Neural cell (in vitro differentiated cells): ENCODE results near the gene DBET. TPM values are rescaled to one million over a fixed set of nuclear protein-coding genes. Genes with fewer than 3 reads are reported as not detected.
"Not testable (repeated sequence)": the region's sequence is repeated elsewhere in the genome, so short reads cannot be mapped to it uniquely, and the experiment has no call there.

ENCODE experiments used
- H2AFZ ChIP-seq: fragments of 200-600, 300-800 bp; sonication (generic), shearing (Covaris generic); 2 replicates; pipeline ENCODE4 v1.6.0; 2014; ENCODE audit warnings: low read depth, mild to moderate bottlenecking, antibody characterized with exemption, low read length, moderate library complexity
- H3F3A ChIP-seq: fragments of 200-600 bp; shearing (Covaris generic); 2 replicates; pipeline ENCODE4 v1.6.1; 2016; ENCODE audit warnings: mild to moderate bottlenecking, moderate library complexity, mixed read lengths, antibody characterized with exemption, low read length; ENCODE audit not compliant: insufficient read depth, poor library complexity, severe bottlenecking
- H3K27ac ChIP-seq: fragments of 200-600, 300-800 bp; sonication (generic), shearing (Covaris generic); 2 replicates; pipeline ENCODE4 v1.5.1; 2014; ENCODE audit warnings: mild to moderate bottlenecking, low read length, moderate library complexity
- H3K27me3 ChIP-seq: fragments of 300-800, 200-600 bp; sonication (generic), shearing (Covaris generic); 2 replicates; pipeline ENCODE4 v1.6.0; 2014; ENCODE audit warnings: mild to moderate bottlenecking, low read depth, low read length, moderate library complexity; ENCODE audit not compliant: insufficient read depth
- H3K36me3 ChIP-seq: fragments of 300-800, 200-600 bp; sonication (generic), shearing (Covaris generic); 2 replicates; pipeline ENCODE4 v1.5.1; 2014; ENCODE audit warnings: mild to moderate bottlenecking, antibody characterized with exemption, low read length, moderate library complexity; ENCODE audit not compliant: insufficient read depth
- H3K4me2 ChIP-seq: fragments of 300-800, 200-600 bp; sonication (generic), shearing (Covaris generic); 2 replicates; pipeline ENCODE4 v1.6.0; 2014; ENCODE audit warnings: mild to moderate bottlenecking, low read length
- H3K4me3 ChIP-seq: fragments of 300-800, 200-600 bp; sonication (generic), shearing (Covaris generic); 2 replicates; pipeline ENCODE4 v1.5.1; 2014; ENCODE audit warnings: mild to moderate bottlenecking, low read length, moderate library complexity
- H3K79me2 ChIP-seq: fragments of 200-600 bp; shearing (Covaris generic); replicated peaks from 2 replicates; pipeline ENCODE4 v1.6.0; 2014; ENCODE audit warnings: mild to moderate bottlenecking, low read length, moderate library complexity; ENCODE audit not compliant: insufficient read depth
- H3K9ac ChIP-seq: fragments of 300-800, 200-600 bp; sonication (generic), shearing (Covaris generic); 2 replicates; pipeline ENCODE4 v1.6.1; 2016; ENCODE audit warnings: mild to moderate bottlenecking, low read length, mixed read lengths
- H3K9me2 ChIP-seq: fragments of 200-600 bp; shearing (Covaris generic); 2 replicates; pipeline ENCODE4 v1.6.1; 2016; ENCODE audit warnings: mild to moderate bottlenecking, low read length, mixed read lengths; ENCODE audit not compliant: insufficient read depth
- H3K9me3 ChIP-seq: fragments of 200-600, 300-800 bp; sonication (generic), shearing (Covaris generic); 2 replicates; pipeline ENCODE4 v1.6.1; 2016; ENCODE audit warnings: mild to moderate bottlenecking, mixed run types, low read length, moderate library complexity, mixed read lengths
- H4K20me1 ChIP-seq: fragments of 200-600 bp; shearing (Covaris generic); 2 replicates; pipeline ENCODE4 v1.6.1; 2016; ENCODE audit warnings: mild to moderate bottlenecking, mixed run types; ENCODE audit not compliant: insufficient read depth
- polyA plus RNA-seq: library from polyadenylated mRNA; depleted of rRNA; stranded (reverse); fragments of >200 nt; gene quantifications from 2 replicates; pipeline ENCODE4 v1.2.3, GENCODE V29; 2014

Gene DBET
- polyA plus RNA-seq, 1 donor from 2014 or later, result not detected

DNA sequence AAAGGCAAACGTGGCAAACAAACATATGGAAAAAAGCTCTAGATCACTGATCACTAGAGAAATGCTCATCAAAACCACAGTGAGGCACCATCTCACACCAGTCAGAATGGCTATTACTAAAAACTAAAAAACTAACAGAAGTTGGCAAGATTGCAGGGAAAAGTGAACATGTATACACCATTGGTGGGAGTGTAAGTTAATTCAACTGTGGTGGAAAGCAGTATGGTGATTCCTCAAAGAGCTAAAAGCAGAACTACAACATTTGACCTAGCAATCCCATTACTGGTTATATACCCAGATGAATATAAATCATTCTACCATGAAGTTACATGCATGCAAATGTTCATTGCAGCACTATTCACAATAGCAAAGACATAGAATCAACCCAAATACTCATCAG lies 29.7 kb downstream of the DBET start:
- H3K9ac ChIP-seq, H3K9me3 ChIP-seq, H2AFZ ChIP-seq, H3K79me2 ChIP-seq, H3K4me2 ChIP-seq, H3K4me3 ChIP-seq, H3K27ac ChIP-seq, H3F3A ChIP-seq, H3K36me3 ChIP-seq, H3K27me3 ChIP-seq, H4K20me1 ChIP-seq, H3K9me2 ChIP-seq: not testable (repeated sequence)

- not testable (repeated sequence) for H3K27me3 ChIP-seq, H3K27ac ChIP-seq, H2AFZ ChIP-seq, H3K9ac ChIP-seq, H3K4me2 ChIP-seq, H3K9me2 ChIP-seq, H3K9me3 ChIP-seq, H3K4me3 ChIP-seq, H3K79me2 ChIP-seq, H3K36me3 ChIP-seq, H4K20me1 ChIP-seq, H3F3A ChIP-seq
Observed at GRCh38 chr4:190095335-190095734, 31.0 kb downstream of the DBET start.

DNA sequence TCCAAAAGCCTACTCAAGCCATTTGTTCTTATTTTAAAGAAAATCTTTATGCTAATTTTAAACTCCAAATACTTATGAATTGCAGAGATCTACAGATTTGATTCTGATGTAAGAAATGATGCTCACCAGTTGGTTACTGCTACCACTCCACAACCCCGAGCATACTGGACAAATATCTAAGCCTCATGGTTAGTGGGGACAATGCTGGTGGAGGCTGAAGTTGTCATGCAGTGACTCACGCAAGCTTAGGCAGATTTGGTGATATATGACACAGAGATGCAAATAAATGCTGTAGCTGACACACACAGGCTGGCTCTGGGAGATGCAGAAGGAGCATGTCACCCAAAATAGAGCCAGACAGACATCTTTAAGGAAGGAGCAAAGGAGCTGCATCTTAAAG lies 35.3 kb downstream of the DBET start:
- not testable (repeated sequence) for H3K4me2 ChIP-seq, H3K79me2 ChIP-seq, H3F3A ChIP-seq

GRCh38 chr4:190101525-190101924 lies 37.2 kb downstream of the DBET start:
- H3K27ac ChIP-seq, H3K27me3 ChIP-seq, H4K20me1 ChIP-seq, H2AFZ ChIP-seq, H3K4me2 ChIP-seq, H3K9me3 ChIP-seq, H3K36me3 ChIP-seq, H3K9ac ChIP-seq, H3K4me3 ChIP-seq, H3K79me2 ChIP-seq, H3K9me2 ChIP-seq, H3F3A ChIP-seq: not testable (repeated sequence)

More for the DNA sequence above, 35.3 kb downstream of the DBET start:
- not testable (repeated sequence) for H3K9me3 ChIP-seq, H3K27me3 ChIP-seq, H3K27ac ChIP-seq, H3K9ac ChIP-seq, H3K9me2 ChIP-seq, H3K36me3 ChIP-seq, H4K20me1 ChIP-seq, H2AFZ ChIP-seq, H3K4me3 ChIP-seq

DNA sequence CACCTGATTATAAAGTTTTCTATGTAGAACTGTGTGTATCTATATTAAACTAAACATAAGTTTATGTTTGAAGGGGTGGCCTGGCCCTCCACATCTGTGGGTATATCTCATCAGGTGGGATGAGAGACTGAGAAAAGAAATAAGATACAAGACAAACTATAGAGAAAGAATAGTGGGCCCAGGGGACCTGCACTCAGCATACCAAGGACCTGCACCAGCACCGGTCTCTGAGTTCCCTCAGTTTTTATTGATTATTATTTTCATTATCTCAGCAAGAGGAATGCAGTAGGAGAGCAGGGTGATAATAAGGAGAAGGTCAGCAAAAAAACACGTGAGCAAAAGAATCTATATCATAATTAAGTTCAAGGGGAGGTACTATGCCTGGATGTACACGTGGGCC lies 41.9 kb downstream of the DBET start:
- not testable (repeated sequence) for H3F3A ChIP-seq, H4K20me1 ChIP-seq, H3K79me2 ChIP-seq, H3K4me3 ChIP-seq, H2AFZ ChIP-seq, H3K9me2 ChIP-seq, H3K36me3 ChIP-seq, H3K9ac ChIP-seq, H3K27ac ChIP-seq, H3K4me2 ChIP-seq, H3K27me3 ChIP-seq
- H3K9me3 ChIP-seq, result peaks cover 21% of the 10 kb centered on the region

- H3K4me3 ChIP-seq, H3K36me3 ChIP-seq, H3K4me2 ChIP-seq, H2AFZ ChIP-seq, H4K20me1 ChIP-seq, H3K27me3 ChIP-seq, H3F3A ChIP-seq, H3K9ac ChIP-seq, H3K27ac ChIP-seq, H3K79me2 ChIP-seq, H3K9me2 ChIP-seq: not testable (repeated sequence)
- H3K9me3 ChIP-seq, result peaks cover 26% of the 10 kb centered on the region
Observed at GRCh38 chr4:190106611-190107480, 42.5 kb downstream of the DBET start.

DNA sequence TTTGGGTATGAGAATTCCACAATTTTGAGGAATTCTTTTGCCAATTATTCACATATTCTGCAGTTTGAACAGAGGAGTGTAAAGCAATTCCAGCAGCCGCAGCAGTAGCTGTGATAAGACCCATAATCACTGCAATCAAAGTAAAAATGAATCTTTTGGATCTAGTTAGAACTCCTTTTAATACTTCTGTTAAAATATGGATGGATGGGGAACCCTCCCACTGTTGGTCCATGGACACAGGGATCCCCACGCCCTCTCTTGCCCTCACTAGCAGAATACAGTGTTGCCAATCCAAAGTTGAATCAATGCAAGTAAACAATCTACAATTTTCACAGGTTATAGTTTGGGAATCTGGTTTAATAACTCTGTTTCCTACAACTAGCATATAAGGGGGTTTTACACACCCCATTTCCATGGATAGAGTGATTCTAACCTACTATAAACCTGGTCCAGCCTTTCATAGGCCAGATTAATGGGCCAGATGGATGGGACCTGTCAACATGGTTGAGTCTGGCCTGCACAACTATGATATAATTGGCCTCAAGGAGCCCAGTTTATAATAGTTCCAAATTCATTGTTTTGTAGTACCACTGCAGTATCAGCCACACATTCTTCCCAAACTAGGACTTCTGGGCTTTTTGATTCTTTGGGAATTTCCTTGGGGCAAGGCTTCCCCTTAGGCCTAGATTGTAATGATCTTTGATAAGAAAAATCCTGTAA lies 43.6 kb downstream of the DBET start:
- H3F3A ChIP-seq, H3K79me2 ChIP-seq, H3K36me3 ChIP-seq, H3K27me3 ChIP-seq, H2AFZ ChIP-seq, H4K20me1 ChIP-seq, H3K4me3 ChIP-seq, H3K9ac ChIP-seq, H3K4me2 ChIP-seq, H3K9me2 ChIP-seq, H3K27ac ChIP-seq: not testable (repeated sequence)
- H3K9me3 ChIP-seq, result peaks cover 30% of the 10 kb centered on the region

DNA sequence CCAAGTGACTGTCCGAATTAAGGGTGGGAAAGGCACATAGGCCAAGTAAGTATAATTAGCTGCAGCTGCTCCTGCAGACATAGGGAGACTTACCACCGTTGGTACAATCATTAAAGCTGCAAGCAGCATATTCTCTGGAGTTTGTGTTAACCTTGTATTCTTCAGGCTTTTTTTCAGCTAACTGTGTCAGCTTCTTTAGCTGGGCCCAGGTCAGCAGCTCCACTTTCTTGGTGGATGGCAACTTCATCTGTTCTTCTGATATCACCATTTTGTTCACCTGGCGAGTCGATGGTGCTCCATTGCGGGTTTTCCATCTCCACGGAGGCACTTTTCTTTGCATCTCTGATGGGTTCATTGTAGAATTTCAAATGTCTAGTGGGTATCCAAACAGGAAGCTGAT lies 44.5 kb downstream of the DBET start:
- H3K27me3 ChIP-seq, H3K27ac ChIP-seq, H3K79me2 ChIP-seq: not testable (repeated sequence)

More for the DNA sequence above, 44.5 kb downstream of the DBET start:
- H3K9me2 ChIP-seq, H3K4me2 ChIP-seq, H4K20me1 ChIP-seq, H3K4me3 ChIP-seq, H3F3A ChIP-seq, H3K36me3 ChIP-seq, H2AFZ ChIP-seq, H3K9ac ChIP-seq: not testable (repeated sequence)
- H3K9me3 ChIP-seq, result peaks cover 30% of the 10 kb centered on the region
